GM19324 (cell line): ENCODE measurements around the gene CCDC148.
"Not testable (repeated sequence)": the region's sequence is repeated elsewhere in the genome, so short reads cannot be mapped to it uniquely, and the experiment has no call there.

Experiments
- ATAC-seq: cut with Tn5 transposase; IDR thresholded peaks from one replicate; pipeline ENCODE4 v1.9.1; 2021; ENCODE audit warnings: mild to moderate bottlenecking, moderate library complexity; ENCODE audit not compliant: unreplicated experiment, low FRiP score

The CCDC148 gene

DNA sequence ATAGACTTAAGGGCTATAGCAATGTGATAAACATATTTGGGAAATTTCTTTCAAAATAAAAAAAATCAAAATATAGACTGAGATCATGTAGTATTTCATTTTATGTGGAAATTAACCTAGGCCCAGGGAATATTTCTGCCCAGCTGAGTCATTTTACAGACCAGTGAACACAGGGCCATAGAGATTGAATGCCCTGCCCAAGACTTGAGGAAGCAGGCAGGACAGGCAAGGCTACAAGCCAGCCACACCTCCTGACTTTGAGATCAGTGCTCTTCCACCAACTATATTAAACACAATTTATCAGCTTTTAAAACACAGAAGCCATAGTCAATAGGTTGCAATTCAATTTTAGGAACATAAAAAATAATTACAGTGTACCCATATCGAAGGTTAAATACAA, 12.9 kb downstream of the CCDC148 start:
- ATAC-seq: no peak

DNA sequence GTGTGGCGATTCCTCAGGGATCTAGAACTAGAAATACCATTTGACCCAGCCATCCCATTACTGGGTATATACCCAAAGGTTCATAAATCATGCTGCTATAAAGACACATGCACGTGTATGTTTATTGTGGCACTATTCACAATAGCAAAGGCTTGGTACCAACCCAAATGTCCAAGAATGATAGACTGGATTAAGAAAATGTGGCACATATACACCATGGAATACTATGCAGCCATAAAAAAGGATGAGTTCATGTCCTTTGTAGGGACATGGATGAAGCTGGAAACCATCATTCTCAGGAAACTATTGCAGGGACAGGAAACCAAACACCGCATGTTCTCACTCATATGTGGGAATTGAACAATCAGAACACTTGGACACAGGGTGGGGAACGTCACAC, 17.5 kb downstream of the CCDC148 start:
- not testable (repeated sequence) for ATAC-seq

DNA sequence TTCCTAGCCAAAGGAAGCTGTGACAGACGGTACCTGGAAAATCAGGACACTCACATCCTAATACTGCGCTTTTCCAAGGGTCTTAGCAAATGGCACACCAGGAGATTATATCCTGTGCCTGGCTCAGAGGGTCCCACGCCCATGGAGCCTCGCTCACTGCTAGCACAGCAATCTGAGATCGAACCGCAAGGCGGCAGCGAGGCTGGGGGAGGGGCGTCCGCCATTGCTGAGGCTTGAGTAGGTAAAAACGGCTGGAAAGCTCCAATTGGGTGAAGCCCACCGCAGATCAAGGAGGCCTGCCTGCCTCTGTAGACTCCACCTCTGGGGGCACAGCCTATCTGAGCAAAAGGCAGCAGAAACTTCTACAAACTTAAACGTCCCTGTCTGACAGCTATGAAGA, 22.8 kb downstream of the CCDC148 start:
- ATAC-seq: not testable (repeated sequence)

DNA sequence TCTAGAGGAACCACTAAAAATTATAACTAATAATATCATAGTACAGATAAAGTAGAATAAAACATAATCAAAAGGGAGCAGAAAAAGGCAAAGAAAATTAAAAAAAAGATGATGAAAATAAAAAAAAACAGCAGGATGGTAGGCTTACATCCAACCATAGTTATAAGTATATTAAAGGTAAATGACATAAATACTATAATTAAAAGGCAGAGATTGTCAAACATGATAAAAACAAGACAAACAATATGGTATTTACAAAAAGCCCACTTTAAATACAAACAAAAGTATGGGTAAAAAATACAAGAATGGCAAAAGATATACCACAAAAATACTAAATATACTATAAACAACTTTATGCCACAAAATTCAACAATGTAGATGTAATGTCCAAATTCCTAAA, 24.4 kb downstream of the CCDC148 start:
- no peak for ATAC-seq

DNA sequence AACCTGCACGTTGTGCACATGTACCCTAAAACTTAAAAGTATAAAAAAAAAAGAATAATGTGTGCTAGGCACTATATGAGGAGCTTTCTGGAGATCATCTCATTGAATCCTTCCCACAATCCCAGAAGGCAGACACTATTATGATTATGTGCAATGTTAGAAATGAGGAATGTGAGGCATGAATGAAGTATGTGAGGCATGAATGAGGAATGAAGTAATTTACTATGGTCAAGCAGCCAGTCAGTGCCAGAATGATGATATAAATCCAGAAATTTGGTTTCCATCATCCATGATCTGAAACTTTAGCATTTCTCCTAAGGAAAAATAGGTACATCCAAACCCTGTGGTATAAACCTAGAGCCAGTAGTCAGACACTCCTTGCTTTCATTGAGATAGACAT, 42.0 kb downstream of the CCDC148 start:
- no peak for ATAC-seq

DNA sequence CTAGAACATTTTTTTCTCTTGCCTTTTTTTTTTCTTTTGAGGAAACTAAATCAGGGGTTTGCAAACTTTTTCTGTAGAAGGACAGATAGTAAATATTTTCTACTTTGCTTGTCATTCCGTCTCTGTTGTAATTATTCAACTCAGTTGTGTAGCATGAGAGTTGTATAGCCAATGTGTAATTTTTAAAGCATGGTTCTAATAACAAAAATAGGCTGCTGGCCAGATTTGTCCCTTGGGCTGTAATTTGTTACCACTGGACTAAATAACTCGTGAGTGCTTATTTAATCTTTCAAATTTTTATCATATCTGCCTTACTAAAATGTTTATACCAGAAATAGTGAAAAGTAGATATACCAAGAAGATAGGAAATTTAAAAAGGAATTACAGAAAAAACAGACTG, 43.0 kb downstream of the CCDC148 start:
- ATAC-seq: no peak

DNA sequence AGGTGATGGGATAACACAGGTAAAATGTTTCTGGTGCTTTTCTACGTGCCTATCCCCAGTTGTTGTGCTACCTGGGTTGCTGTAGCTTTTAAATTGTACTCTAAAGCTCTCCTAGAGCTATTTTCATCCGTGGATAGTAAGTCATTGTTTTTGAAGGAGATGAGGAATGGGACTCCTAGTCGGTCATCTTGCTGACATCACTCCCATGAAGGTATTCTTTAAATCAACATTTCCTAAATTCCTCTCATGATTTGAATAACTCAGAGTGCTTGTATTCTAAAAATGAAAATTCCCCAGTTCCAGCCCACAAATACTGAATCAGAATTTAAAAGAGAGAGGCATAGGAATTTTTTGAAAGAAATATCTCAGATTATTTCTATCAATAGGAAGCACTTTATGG, 44.3 kb downstream of the CCDC148 start:
- ATAC-seq: no peak

DNA sequence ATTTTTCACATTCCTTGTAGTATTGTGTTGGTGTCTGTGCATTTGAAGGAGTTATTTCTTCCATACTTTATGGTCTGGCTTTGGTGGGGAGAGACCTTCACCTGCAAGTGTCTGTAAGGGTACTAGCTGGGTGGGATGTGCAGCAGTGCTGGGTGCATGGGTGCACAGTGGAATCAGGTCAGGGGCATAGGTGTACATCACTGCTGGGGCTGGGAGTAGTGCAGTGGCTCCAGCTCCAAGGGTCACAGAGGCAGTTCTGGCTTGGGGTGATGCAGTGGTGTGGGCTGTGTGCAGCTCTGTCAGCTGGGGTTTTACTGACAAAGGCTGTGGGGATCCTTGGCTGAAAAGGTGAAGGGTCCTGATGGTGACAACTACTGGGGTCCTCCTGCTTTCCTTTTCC, 44.8 kb downstream of the CCDC148 start:
- no peak for ATAC-seq

DNA sequence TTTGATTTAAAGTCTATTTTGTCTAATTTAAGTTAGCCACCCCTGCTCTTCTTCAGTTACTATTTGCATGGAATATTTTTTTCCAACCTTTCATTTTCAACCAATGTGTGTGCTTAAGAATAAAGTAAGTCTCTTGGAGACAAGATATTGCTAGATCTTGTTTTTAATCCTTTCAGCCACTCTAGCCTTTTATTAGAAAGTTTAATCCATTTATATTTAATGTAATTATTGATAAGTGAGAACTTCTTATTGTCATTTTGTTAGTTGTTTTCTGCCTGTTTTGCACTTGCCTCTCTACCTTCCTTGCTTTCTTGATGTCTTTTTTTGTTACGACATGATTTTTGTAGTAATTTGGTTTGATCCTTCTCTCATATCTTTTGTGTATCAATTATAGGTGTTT, 46.4 kb downstream of the CCDC148 start:
- ATAC-seq: no peak

DNA sequence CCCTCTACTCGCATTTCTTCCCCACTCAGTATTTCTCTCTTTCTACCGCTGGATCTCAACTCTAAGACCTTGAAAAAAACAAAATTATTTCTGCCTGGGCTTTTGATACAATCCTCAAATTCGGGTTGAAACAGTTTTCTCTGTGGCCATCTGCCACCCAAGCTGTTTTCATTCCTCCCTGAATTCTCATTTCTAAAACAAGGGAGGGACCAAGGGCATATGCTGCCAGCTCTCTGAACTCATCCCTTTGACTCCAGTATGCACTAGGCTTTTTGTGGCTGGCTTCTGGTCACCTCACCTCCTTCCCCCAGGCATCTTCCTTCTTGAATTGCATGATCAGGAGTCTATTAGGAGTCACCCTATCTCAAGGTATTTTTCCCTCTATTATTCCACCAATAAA, 49.5 kb downstream of the CCDC148 start:
- ATAC-seq: no peak

DNA sequence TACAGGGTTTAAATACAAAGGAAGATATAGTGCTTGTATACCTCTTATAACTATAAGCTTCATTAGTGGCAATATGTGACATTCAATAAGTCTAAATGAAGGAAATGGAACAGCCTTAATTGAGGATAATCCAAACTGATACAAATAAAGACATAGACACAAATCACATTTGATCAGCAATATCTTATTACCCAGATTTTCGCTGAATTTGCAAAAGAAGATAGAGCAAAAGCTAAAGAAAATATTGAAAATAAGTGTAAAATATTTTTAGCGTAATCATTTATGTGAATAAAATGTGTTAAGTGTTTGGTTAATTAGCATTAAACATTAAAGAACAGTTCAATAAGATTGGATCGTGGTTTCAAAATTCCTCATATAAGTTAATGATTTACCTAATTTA, 51.2 kb downstream of the CCDC148 start:
- ATAC-seq: no peak

DNA sequence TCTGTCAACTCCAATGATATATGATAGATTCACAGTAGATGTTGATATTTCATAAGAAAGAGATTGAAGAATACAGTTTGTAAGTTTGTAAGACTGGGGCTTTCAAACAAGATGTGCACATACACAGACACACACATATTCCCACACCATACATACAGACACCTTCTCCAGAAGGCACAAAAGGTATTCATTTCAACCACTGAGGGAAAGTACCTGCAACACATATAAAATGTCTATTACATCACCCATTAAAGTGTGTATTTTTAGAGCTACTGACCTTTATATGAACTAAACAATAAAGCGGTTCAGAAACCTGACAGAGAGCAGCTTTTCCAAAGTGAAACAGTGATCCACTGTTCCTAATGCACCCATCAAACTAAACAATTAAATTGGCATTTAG, 53.3 kb downstream of the CCDC148 start:
- no peak for ATAC-seq

DNA sequence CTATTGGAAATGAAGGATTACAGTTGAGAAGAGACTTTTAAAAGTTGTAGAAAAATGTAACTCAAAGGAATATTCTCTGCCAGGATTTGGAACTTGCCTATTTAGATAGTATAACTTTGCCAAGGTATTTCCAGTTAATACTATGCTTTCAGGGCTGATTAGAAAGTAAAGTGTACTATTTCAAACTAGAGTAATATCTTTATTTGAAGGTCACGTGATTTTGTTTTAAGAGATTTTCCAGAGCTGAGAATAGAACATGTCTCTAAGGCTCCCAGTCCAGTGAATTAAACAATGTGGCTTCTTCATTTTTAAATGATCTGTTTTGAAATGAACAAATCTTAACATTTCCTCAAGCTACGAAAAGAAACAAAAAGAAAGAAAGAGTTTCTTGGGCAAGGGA, 53.9 kb downstream of the CCDC148 start:
- ATAC-seq: no peak

DNA sequence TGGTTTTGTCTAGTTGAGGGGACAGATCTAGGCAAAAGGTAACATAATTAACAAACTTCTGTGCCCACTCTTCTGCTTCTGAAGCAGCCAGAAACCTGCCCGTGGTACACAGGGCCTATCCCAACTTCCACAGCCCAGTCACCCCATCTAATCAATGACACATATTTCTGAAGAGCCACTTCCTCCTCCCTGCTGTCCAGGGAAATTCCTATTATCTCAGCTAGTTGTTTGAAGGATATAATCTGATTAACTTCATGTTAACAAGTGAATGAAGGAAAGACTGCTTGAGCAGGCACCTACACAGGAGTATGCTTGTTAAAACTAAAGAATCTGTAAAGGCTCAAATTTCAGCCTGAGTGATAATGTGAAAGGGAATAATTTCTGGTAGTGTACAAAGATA, 61.4 kb downstream of the CCDC148 start:
- no peak for ATAC-seq

DNA sequence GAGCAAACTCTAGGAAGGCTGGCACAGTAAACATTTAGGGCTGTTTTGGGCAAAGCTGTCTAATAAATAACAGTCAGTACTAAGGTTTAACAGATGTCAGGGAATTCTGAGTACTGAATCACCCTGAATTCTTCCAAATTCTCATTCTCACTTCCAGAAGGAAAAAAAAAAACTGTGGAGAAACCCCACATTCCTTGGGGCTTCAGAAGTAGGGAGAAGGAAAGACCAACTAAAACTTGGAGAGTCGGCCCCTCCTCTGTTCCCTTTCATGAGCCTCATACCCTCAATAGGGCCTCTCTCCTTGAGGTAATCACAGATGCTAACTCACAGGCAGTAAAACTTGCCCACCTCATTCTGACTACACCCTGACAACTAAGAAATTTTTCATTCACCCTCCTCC, 62.1 kb downstream of the CCDC148 start:
- no peak for ATAC-seq

DNA sequence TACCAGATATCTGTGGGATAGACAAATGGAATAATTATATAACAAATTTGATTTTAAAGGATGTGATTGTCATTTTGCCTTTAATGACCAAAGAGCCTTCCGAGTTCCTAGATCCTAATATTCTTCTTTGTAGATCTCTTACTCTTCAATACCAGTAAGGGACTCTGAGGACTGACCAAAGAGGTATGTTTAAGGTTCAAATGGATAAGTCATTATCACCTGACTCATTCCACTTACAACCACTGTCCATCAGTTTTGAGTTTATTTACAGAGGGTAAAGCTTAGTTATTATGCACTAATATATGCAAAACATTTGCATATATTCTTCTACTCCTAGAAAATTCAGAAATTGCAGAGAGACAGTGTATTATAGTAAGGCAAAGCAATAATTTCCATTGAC, 62.7 kb downstream of the CCDC148 start:
- ATAC-seq: no peak

DNA sequence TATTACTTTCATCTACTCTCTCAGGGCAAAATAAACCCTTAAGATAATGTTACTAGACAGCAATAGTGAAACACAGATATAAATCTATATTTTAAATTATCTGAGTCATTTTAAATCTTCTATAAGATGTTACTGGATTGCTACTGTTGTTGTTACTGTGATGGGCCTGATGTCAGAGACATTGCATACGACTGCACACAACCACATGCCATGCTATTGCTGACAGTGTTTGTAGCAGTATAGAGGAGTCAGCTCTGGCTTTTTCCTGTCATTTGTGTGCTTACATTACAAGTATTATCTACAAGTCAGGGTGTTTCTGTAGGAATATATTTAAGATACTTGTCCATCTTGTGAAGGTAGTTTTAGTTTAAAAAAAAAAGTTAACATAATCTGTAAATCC, 63.9 kb downstream of the CCDC148 start:
- ATAC-seq: no peak

DNA sequence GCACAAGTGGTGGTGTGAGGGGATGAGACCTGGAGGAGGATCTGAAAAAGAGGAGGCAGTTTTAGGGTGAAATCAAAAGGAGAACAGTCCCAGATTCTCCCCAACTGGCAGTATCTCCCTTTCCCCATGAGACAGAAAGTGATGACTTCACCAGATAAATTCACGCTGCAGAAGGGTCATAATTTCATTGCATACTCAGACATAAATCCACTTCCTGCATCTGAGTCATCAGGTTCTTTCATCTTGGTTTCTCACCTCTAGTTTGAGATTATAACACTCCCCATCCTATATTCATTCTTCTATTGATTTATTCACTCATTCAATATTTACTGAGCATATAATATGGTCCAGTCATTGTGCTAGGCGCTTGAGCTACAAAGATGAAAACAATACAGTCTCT, 64.7 kb downstream of the CCDC148 start:
- no peak for ATAC-seq

DNA sequence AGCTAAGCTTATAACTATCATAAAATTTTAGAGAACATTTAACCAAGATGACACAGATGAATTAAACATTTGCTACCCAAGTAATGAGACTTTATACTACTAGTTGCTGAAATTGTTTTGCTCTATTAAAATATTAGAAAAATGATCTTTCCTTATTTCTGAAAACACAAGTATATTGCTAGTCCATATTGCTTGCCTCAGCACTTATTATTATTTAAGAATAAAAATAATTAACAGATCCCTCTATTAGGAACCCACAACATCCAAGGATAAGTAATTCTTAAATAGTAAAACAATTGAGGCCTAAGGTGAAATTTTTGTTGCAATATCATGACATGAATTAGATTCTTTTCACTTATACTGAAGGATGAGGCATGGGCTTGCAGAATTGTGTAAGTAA, 65.2 kb downstream of the CCDC148 start:
- no peak for ATAC-seq

DNA sequence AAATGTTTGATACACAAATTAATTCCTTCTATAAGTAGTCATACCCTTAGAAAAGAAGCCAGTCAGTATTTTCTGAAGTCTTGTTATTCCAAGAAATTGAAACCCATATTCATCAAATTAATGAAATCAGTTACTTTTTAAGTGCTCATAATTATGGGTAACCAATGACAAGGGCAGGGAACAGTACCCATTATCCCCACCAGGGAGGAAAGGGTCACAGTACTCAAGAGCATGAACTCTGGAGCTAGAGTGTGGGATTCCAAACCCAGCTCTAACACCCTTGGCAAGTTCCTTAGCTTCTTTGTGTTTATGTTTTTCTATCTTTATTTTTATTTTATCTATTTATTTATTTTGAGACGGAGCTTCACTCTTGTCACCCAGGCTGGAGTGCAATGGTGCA, 68.4 kb downstream of the CCDC148 start:
- ATAC-seq: no peak

DNA sequence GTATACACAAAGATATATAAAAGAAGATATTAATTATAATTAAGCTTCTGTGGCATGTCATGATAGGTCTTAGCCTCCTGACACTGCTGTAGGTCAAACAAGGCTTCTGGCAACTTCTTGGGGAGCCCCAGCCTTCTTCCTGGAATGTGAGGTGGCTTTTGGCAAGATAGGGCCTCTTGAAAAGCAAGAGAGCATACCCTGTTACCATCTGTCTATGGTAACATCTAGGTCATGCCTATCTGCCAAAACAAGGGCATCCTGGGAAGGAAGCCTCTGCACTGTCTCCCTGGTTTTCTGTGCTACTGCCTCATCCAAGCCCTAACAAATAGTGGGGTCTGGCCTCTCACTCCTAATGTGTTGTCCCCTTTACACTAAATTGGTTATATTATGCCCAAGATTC, 70.9 kb downstream of the CCDC148 start:
- no peak for ATAC-seq

DNA sequence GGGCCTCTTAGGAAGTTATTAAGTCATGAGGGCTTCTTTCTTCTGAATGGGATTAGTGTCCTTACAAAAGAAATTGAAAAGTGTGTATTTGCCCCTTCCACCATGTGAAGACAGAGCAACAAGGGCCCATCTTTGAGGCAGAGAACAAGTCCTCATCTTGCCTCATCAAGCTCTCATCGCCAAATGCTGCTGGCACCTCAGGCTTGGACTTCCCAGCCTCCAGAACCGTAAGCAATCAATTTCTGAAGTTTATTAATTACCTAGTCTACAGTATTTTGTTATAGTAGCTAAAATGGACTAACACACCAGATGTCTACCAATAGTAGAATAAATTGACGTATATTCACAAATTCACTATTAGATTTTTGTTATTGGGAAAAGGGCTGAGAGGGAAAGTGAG, 74.6 kb downstream of the CCDC148 start:
- no peak for ATAC-seq

DNA sequence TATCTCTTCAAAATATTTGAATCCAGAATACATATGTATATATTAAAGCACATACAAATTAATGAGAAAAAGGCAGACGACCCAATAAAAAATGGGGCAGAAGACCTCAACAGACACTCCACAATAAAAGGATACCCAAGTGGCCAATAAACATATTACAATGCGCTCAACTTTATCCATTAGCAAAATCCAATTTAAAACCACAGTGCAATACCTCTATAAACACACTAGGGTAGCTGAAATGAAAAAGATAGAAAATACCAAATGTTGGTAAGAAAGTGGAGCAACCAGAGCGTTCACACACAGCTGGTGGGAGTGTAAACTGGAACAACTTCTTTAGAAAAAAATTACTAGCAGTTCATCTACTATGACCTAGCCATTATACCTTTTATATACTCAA, 75.3 kb downstream of the CCDC148 start:
- ATAC-seq: no peak

DNA sequence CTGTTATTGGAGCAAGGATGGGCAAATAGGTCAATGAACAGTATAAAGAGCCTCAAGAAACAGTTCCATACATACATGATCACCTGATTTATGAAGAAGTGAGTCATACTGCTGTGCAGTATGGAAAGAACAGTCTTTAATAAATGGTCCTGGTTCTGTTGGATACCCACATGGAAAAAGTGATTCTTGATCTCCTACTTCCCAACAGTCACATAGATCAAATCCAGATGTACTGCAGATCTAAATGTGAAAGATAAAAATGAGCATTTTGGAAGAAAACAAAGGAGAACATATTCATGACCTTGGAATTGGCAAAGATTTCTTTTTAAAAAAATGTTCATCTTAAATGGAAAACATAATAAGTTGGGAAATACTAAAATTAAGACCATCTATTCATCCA, 75.8 kb downstream of the CCDC148 start:
- ATAC-seq: no peak
